Ishikawa (cell line): Measurements from ENCODE around the gene CDC37.

Source experiments
- EGR1 ChIP-seq: IDR thresholded peaks from 2 replicates; pipeline ENCODE4 v1.6.1; 2012
- EP300 ChIP-seq: IDR thresholded peaks from 2 replicates; pipeline ENCODE4 v1.6.1; 2012; ENCODE audit warnings: borderline replicate concordance
- NFIC ChIP-seq: IDR thresholded peaks from 2 replicates; pipeline ENCODE4 v1.6.1; 2012
- TAF1 ChIP-seq: IDR thresholded peaks from 2 replicates; pipeline ENCODE4 v1.6.1; 2012; ENCODE audit warnings: low read depth, mild to moderate bottlenecking
- TEAD4 ChIP-seq: IDR thresholded peaks from 2 replicates; pipeline ENCODE4 v1.6.1; 2012
- TF ChIP-seq, protein P1 (sequence below): IDR thresholded peaks from 2 replicates; pipeline ENCODE4 v1.6.1; 2012; ENCODE audit warnings: low read depth, mild to moderate bottlenecking
- TF ChIP-seq, protein P2 (sequence below): IDR thresholded peaks from 2 replicates; pipeline ENCODE4 v1.6.1; 2012

- no peak for TF ChIP-seq TEAD4
- no peak for TF ChIP-seq EP300
- TF ChIP-seq TAF1: peak; percentile 81
- TF ChIP-seq, protein P1, sequence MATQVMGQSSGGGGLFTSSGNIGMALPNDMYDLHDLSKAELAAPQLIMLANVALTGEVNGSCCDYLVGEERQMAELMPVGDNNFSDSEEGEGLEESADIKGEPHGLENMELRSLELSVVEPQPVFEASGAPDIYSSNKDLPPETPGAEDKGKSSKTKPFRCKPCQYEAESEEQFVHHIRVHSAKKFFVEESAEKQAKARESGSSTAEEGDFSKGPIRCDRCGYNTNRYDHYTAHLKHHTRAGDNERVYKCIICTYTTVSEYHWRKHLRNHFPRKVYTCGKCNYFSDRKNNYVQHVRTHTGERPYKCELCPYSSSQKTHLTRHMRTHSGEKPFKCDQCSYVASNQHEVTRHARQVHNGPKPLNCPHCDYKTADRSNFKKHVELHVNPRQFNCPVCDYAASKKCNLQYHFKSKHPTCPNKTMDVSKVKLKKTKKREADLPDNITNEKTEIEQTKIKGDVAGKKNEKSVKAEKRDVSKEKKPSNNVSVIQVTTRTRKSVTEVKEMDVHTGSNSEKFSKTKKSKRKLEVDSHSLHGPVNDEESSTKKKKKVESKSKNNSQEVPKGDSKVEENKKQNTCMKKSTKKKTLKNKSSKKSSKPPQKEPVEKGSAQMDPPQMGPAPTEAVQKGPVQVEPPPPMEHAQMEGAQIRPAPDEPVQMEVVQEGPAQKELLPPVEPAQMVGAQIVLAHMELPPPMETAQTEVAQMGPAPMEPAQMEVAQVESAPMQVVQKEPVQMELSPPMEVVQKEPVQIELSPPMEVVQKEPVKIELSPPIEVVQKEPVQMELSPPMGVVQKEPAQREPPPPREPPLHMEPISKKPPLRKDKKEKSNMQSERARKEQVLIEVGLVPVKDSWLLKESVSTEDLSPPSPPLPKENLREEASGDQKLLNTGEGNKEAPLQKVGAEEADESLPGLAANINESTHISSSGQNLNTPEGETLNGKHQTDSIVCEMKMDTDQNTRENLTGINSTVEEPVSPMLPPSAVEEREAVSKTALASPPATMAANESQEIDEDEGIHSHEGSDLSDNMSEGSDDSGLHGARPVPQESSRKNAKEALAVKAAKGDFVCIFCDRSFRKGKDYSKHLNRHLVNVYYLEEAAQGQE: no peak
- TF ChIP-seq, protein P2, sequence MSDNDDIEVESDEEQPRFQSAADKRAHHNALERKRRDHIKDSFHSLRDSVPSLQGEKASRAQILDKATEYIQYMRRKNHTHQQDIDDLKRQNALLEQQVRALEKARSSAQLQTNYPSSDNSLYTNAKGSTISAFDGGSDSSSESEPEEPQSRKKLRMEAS: peak; percentile 96
- no peak for TF ChIP-seq EGR1
- TF ChIP-seq NFIC: no peak
These were observed 22.8 kb downstream of the CDC37 start, which contains the start of gene TYK2 for GRCh38 chr19:10380313-10381102.
